ENCODE measurements around the gene RTP2. TPM values are rescaled to one million over a fixed set of nuclear protein-coding genes. Genes with fewer than 3 reads are reported as not detected.

RTP2 gene
- total and polyA plus RNA-seq, 2 of the 4 experiments (the other 2 are of a cell fraction), result not detected

- Histone ChIP-seq H3K9me1 (ENCODE audit: insufficient read depth, low read length) (peaks cover 17% of the 10 kb centered on the region), H2AK9ac (replicated peaks; ENCODE audit: low read depth, low read length, poor library complexity) (peak overlapping the region; percentile 62), H3K27me3 (ENCODE audit: control insufficient read depth, insufficient read depth, low read length) (no peaks in the 10 kb centered on the region), H2BK20ac (ENCODE audit: low read depth, low read length) (no peak overlapping the region), H4K20me1 (ENCODE audit: insufficient read depth, low read length) (peaks cover 41% of the 10 kb centered on the region), H3K27ac (ENCODE audit: insufficient read depth, low read length) (no peak overlapping the region), H2AK5ac (ENCODE audit: low read depth, low read length) (no peak overlapping the region), H3K4ac (ENCODE audit: low read depth, low read length) (no peak overlapping the region), H3K9ac (ENCODE audit: low read depth, low read length) (no peak overlapping the region), H3K36me3 (ENCODE audit: control insufficient read depth, insufficient read depth, low read length) (peaks cover 41% of the 10 kb centered on the region), H3K56ac (ENCODE audit: extremely low read depth, insufficient read depth, low read length) (no peak overlapping the region), H3K9me3 (ENCODE audit: control insufficient read depth, insufficient read depth, low read length) (no peaks in the 10 kb centered on the region), H2AFZ (replicated peaks; ENCODE audit: low read length, poor library complexity) (peak overlapping the region; percentile 34), H3K4me1 (ENCODE audit: control insufficient read depth, insufficient read depth, low read length) (peaks cover 16% of the 10 kb centered on the region), H3K23ac (ENCODE audit: low read depth, low read length) (no peak overlapping the region), H3K79me1 (ENCODE audit: low read depth in 1 of 2, low read length in 2 of 2) (peaks cover 47 to 62% of the 10 kb centered on the region in 2 experiments), H3K14ac (replicated peaks; ENCODE audit: low read depth, low read length) (no peak overlapping the region), H2BK120ac (ENCODE audit: low read depth, low read length) (no peak overlapping the region), H3K4me3 (ENCODE audit: insufficient read depth, low read depth, low read length) (no peak overlapping the region), H2BK15ac (ENCODE audit: low read depth, low read length) (no peak overlapping the region), H3K4me2 (ENCODE audit: low read depth, low read length) (no peak overlapping the region), H4K91ac (ENCODE audit: insufficient read depth, low read depth, low read length) (no peak overlapping the region), H2BK5ac (ENCODE audit: low read depth, low read length, poor library complexity, severe bottlenecking) (no peak overlapping the region), H4K5ac (ENCODE audit: low read depth, low read length) (no peak overlapping the region), H3K18ac (ENCODE audit: low read depth, low read length) (no peak overlapping the region), H4K8ac (ENCODE audit: low read depth in 2 of 2, low read length in 2 of 2) (no peak overlapping the region)
- TF ChIP-seq RAD21 (IDR thresholded peaks at IDR 0.05; ENCODE audit: low read length), result no peak
- TF ChIP-seq NFE2L2 (IDR thresholded peaks at IDR 0.05; ENCODE audit: low read depth, low read length), result no peak
- TF ChIP-seq FOS (IDR thresholded peaks at IDR 0.05; ENCODE audit: low read depth, low read length), result no peak
- no peak for TF ChIP-seq BHLHE40 (IDR thresholded peaks at IDR 0.05; ENCODE audit: low read depth, low read length)
- no peak for TF ChIP-seq CHD1 (IDR thresholded peaks at IDR 0.05; ENCODE audit: low read depth, low read length)
- TF ChIP-seq CEBPB (IDR thresholded peaks at IDR 0.05; ENCODE audit: low read depth, low read length), result no peak
- no peak for TF ChIP-seq CTCF (conservative IDR thresholded peaks at IDR 0.05; ENCODE audit: low read depth, low read length)
- TF ChIP-seq RCOR1 (IDR thresholded peaks at IDR 0.05; ENCODE audit: insufficient replicate concordance, low read length), result no peak
- dilution Hi-C loops (cut with HindIII; ENCODE audit: low sequenced_read_pairs, unreplicated experiment) (loop anchor here (25.0 kb wide), 1 partner anchor 579 kb away; no protein-coding TSS in a partner anchor), in situ Hi-C loops (cut with MboI; ENCODE audit: low sequenced_read_pairs) (loop anchor here (10.0 to 25.0 kb wide), 5 partner anchors 679 to 1421 kb away; no protein-coding TSS in a partner anchor), intact Hi-C loops (cut with micrococcal nuclease) (no loop called here)
- ATAC-seq (ENCODE audit: low read depth) (no peak), DNase-seq (no peak)
- ChIA-PET POLR2A (ENCODE audit: unreplicated experiment) (no interaction called here), CTCF (no interaction called here)
- WGBS, 2 experiments (ENCODE audit: extremely low coverage in 2 of 2, insufficient read length in 1 of 2), result 98% methylated on average over 9 of the region's 11 CpGs; no CpG with 5 or more reads in 1 of the 2 experiments
- no TSS peak for BruUV-seq (replicated peaks)
Observed at GRCh38 chr3:187733371-187733770, 31.0 kb upstream of the RTP2 start.
